HFFc6 (cell line): ENCODE data around the gene NLRP5. TPM values are rescaled to one million over a fixed set of nuclear protein-coding genes. Genes with fewer than 3 reads are reported as not detected.
"Not testable (repeated sequence)": the region's sequence is repeated elsewhere in the genome, so short reads cannot be mapped to it uniquely, and the experiment has no call there.

Experiments used
- DNase-seq: peaks from one replicate; pipeline ENCODE4 v3.0.0-alpha.2; 2018
- H3K27ac Mint-ChIP-seq: 2 replicates; pipeline ENCODE4 v1.8.0; 2020; ENCODE audit warnings: mild to moderate bottlenecking, mixed read lengths
- H3K27me3 Mint-ChIP-seq: 2 replicates; pipeline ENCODE4 v1.8.0; 2021; ENCODE audit warnings: mild to moderate bottlenecking, moderate library complexity, mixed read lengths; ENCODE audit not compliant: insufficient read depth
- H3K36me3 Mint-ChIP-seq: 2 replicates; pipeline ENCODE4 v1.8.0; 2021; ENCODE audit warnings: low read depth, mixed read lengths
- H3K4me1 Mint-ChIP-seq: 2 replicates; pipeline ENCODE4 v1.8.0; 2020; ENCODE audit warnings: low read depth, mixed read lengths
- H3K4me3 Mint-ChIP-seq: 2 replicates; pipeline ENCODE4 v1.8.0; 2020; ENCODE audit warnings: mild to moderate bottlenecking, moderate library complexity, mixed read lengths
- H3K9me3 Mint-ChIP-seq: 2 replicates; pipeline ENCODE4 v1.8.0; 2020; ENCODE audit warnings: mild to moderate bottlenecking, mixed read lengths
- total RNA-seq, 6 experiments: library from RNA; stranded (reverse); fragmentation: NEBNext Ultra II Directional; extraction: Animal tissue kit (Norgen Biotek cat#: 25700); gene quantifications; 2 replicates in 1 of 6; 3 replicates in 5 of 6; pipeline ENCODE4 v1.2.3, GENCODE V29; 2021
- TF ChIP-seq, protein P1 (sequence below): fragments of 200-600 bp; sonication (generic); IDR thresholded peaks from 2 replicates; pipeline ENCODE4 v1.5.0; 2021; ENCODE audit warnings: antibody characterized with exemption, mild to moderate bottlenecking

Gene NLRP5
- total RNA-seq, 6 experiments from 2014 or later = not detected

DNA sequence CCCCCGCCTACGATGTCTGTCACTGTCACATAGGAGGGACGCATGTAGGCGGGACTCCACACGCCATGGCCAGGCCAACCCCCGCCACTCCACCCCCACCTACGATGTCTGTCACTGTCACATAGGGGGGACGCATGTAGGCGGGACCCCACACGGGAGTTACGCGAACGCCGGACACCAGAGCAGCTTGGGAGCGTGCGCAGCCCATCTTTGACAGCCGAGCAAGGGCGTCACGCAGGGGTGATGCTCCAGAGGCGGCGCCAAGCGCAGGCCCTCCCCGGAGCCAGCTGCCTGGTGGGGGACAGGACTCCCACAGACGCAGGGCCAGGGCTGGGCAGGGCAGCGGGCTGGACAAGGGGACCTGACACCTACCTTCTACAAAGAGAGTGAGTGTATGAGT is 114.5 kb downstream of the NLRP5 start:
- no peaks in the 10 kb centered on the region for H3K9me3 Mint-ChIP-seq
- H3K4me1 Mint-ChIP-seq = no peaks in the 10 kb centered on the region

DNA sequence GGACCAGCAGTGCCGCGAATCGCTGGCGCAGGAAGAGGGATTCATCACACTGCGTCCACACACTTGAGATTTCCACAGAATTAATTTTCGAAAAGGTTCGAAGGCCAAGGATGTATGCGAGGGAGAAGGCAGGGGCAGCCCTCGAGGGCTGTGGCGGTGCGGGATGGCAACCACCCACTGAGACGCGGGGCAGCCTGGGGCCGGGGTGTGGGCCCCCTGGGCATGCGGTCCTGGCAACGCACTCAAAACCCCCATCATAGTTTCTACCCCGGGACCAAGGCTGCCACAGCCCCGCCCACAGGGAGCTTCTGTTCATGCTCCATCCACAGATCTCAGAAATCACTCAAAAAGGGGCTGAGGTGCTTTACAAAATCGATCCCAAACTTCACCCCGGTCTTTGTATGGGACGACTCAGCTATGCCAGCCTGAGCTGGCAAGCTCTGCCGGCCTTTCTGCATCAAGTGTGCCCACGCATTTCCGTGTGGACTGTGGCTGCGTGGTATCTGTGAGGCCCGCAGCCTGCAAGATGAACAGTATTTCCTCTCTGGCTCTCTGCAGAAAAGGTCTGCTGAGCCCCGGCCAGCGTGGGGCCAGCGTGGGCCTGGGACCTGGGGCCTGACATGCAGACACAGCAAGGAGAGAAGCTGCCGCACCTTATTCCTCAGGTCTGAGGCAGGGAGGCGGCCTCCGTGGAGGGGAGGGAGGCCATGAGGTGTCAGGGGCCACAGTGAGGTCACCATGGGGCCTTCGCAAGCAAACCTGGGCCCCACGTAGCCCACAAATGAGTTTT is 115.4 kb downstream of the NLRP5 start:
- Mint-ChIP-seq H3K36me3 (peaks cover 15% of the 10 kb centered on the region), H3K4me1 (no peaks in the 10 kb centered on the region), H3K27ac (no peak overlapping the region), H3K9me3 (no peaks in the 10 kb centered on the region), H3K4me3 (no peak overlapping the region), H3K27me3 (peaks cover 2% of the 10 kb centered on the region; the same call in 1 of the 2 replicates)
- TF ChIP-seq, protein P1, sequence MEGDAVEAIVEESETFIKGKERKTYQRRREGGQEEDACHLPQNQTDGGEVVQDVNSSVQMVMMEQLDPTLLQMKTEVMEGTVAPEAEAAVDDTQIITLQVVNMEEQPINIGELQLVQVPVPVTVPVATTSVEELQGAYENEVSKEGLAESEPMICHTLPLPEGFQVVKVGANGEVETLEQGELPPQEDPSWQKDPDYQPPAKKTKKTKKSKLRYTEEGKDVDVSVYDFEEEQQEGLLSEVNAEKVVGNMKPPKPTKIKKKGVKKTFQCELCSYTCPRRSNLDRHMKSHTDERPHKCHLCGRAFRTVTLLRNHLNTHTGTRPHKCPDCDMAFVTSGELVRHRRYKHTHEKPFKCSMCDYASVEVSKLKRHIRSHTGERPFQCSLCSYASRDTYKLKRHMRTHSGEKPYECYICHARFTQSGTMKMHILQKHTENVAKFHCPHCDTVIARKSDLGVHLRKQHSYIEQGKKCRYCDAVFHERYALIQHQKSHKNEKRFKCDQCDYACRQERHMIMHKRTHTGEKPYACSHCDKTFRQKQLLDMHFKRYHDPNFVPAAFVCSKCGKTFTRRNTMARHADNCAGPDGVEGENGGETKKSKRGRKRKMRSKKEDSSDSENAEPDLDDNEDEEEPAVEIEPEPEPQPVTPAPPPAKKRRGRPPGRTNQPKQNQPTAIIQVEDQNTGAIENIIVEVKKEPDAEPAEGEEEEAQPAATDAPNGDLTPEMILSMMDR = no peak
- no peak for DNase-seq

More for the DNA sequence above, 114.5 kb downstream of the NLRP5 start:
- DNase-seq = no peak
- Mint-ChIP-seq H3K36me3 (peaks cover 16% of the 10 kb centered on the region), H3K27ac (no peak overlapping the region), H3K27me3 (peaks cover 2% of the 10 kb centered on the region; the same call in 1 of the 2 replicates), H3K4me3 (no peak overlapping the region)
- TF ChIP-seq, protein P1 = no peak

DNA sequence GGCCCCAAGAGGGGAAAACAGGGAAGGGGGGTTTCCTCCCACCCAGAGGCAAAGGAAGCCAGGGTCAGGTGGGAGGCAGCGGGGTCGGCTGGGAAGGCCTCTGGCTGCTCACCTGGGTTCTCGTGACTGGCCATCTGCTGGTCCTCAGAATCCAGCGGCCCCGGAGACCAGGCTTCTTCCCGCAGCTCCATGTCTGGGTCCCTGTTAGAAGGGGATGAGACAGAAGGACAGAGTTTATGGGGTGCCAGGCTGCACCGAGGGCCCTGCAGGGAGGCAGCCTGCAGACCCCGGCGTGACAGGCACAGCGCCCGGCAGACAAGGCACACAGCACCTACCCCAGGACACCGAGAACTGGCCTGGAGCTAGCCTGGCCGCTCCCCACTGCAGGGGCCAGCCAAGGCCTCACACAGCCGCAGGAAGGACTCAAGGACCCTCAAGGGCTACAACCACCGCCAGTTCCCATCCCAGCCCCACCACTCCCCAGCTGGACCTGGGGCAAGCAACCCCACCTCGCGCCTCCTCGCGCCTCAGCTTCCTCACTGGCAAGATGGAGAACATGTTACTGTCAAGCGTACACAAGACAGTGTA is 116.5 kb downstream of the NLRP5 start:
- TF ChIP-seq, protein P1 = no peak
- Mint-ChIP-seq H3K9me3 (no peaks in the 10 kb centered on the region), H3K27ac (no peak overlapping the region), H3K4me3 (no peak overlapping the region), H3K27me3 (peaks cover 2% of the 10 kb centered on the region), H3K4me1 (no peaks in the 10 kb centered on the region), H3K36me3 (peaks cover 11% of the 10 kb centered on the region)
- DNase-seq = no peak

DNA sequence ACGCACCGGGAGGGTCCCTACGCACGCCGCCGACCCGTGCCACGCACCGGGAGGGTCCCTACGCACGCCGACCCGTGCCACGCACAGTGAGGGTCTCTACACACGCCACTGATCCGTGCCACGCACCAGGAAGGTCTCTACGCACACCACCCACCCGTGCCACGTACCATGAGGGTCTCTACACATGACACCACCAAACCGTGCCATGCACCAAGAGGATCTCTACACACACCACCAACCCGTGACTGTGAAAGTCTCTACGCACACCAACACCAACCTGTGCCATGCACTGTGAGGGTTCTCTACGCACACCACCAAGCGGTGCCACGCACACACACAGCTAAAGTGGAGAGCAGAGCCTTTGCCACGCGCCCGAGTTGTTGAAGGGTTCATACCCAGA is 117.8 kb downstream of the NLRP5 start:
- H3K27ac Mint-ChIP-seq = no peak overlapping the region

DNA sequence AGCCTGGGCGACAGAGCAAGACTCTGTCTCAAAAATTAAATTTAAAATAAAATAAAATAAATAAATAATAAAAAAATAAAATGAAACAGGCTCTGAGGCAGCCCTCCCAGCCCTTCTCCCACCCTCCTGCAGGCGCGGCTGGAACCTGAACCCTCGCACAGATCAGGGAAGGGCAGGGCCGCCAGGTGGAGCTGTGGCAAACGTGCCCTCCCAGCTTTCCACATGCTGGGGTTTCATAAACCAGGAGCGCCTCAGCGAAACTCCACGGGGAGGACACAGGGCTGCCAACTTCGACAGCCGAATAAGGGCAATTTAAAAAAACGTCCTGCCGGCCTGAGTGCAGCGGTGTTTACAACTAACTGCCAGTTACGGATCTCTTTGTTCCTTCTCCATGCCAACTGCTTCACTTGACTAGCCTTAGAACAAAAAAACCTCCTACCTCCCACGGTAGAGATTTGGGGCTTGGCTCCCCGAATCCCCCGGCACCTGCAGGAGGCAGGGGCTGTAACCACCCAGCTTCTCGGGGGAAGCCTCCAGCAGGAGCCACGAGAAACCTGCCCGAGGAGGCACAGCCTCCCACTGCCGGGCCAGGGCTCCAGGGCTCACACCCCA is 118.6 kb downstream of the NLRP5 start:
- Mint-ChIP-seq H3K9me3 (no peaks in the 10 kb centered on the region), H3K36me3 (peaks cover 15% of the 10 kb centered on the region), H3K27ac (no peak overlapping the region), H3K27me3 (peaks cover 7% of the 10 kb centered on the region), H3K4me3 (no peak overlapping the region), H3K4me1 (no peaks in the 10 kb centered on the region)
- no peak for DNase-seq
- TF ChIP-seq, protein P1 = no peak

More for the DNA sequence above, 117.8 kb downstream of the NLRP5 start:
- Mint-ChIP-seq H3K9me3 (no peaks in the 10 kb centered on the region), H3K4me1 (no peaks in the 10 kb centered on the region), H3K36me3 (peaks cover 15% of the 10 kb centered on the region), H3K27me3 (peaks cover 7% of the 10 kb centered on the region), H3K4me3 (no peak overlapping the region)
- TF ChIP-seq, protein P1 = no peak
- no peak for DNase-seq

DNA sequence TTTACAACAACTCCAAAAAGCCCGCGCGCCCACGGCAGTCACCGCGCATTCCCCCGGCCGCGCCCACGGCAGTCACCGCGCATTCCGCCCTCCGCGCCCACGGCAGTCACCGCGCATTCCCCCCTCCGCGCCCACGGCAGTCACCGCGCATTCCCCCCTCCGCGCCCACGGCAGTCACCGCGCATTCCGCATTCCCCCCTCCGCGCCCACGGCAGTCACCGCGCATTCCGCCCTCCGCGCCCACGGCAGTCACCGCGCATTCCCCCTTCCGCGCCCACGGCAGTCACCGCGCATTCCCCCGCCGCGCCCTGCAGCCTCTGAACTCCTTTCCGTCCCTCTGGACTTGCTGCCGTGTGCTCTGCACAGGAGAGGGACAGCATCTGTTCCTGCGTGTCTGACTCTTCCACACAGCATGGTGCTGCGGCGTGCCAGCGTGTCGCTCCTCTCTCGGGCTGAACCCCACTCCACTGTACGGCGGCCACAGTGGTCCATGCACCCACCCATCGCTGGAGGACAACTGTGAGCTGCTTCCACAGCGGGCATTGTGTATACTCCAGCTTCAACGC is 119.3 kb downstream of the NLRP5 start:
- H3K27ac Mint-ChIP-seq, H3K27me3 Mint-ChIP-seq, H3K4me3 Mint-ChIP-seq, H3K9me3 Mint-ChIP-seq, DNase-seq, H3K4me1 Mint-ChIP-seq: not testable (repeated sequence)
- peaks cover 15% of the 10 kb centered on the region for H3K36me3 Mint-ChIP-seq
